Fibroblast of lung (primary cell): ENCODE results near the gene RDH16. TPM values are rescaled to one million over a fixed set of nuclear protein-coding genes. Genes with fewer than 3 reads are reported as not detected.

Source experiments
- DNase-seq, 2 donors: peaks; one replicate each; pipeline versions ENCODE4 v3.0.0 to v3.0.0-alpha.2; 2010; ENCODE audit warnings: low read depth in 2 of 2
- H2AFZ ChIP-seq: 2 replicates; pipeline ENCODE4 v1.5.1; 2012; ENCODE audit warnings: low read length, control low read depth, inconsistent platforms
- H3K27ac ChIP-seq: 2 replicates; pipeline ENCODE4 v1.5.1; 2011; ENCODE audit warnings: low read length, control low read depth; ENCODE audit not compliant: insufficient read depth
- H3K27me3 ChIP-seq: 2 replicates; pipeline ENCODE4 v1.5.1; 2011; ENCODE audit warnings: mild to moderate bottlenecking, low read length; ENCODE audit not compliant: control insufficient read depth, insufficient read depth
- H3K36me3 ChIP-seq: 2 replicates; pipeline ENCODE4 v1.5.1; 2011; ENCODE audit warnings: low read length; ENCODE audit not compliant: control insufficient read depth, insufficient read depth
- H3K4me1 ChIP-seq: 2 replicates; pipeline ENCODE4 v1.5.1; 2011; ENCODE audit warnings: low read length; ENCODE audit not compliant: control insufficient read depth, insufficient read depth; ENCODE audit errors: extremely low read depth
- H3K4me2 ChIP-seq: 2 replicates; pipeline ENCODE4 v1.5.1; 2011; ENCODE audit warnings: low read length, control low read depth; ENCODE audit not compliant: insufficient read depth; ENCODE audit errors: extremely low read depth
- H3K4me3 ChIP-seq, 4 experiments: fragments of 200-600 bp in 1 of 4; sonication (generic) in 1 of 4; replicated peaks in 1 of 4; 2 replicates each; pipeline ENCODE4 v1.5.1; 2011 to 2016; ENCODE audit warnings: low read length in 4 of 4, low read depth in 3 of 4, mild to moderate bottlenecking in 3 of 4, control low read depth in 2 of 4, inconsistent platforms in 1 of 4, mixed read lengths in 1 of 4; ENCODE audit not compliant: insufficient read depth in 1 of 4; ENCODE audit errors: control extremely low read depth in 1 of 4
- H3K79me2 ChIP-seq: 2 replicates; pipeline ENCODE4 v1.5.1; 2012; ENCODE audit warnings: mild to moderate bottlenecking, low read length, inconsistent platforms; ENCODE audit not compliant: control insufficient read depth, insufficient read depth
- H3K9ac ChIP-seq: 2 replicates; pipeline ENCODE4 v1.5.1; 2011; ENCODE audit warnings: mild to moderate bottlenecking, low read length, control low read depth; ENCODE audit not compliant: insufficient read depth
- H3K9me3 ChIP-seq: 2 replicates; pipeline ENCODE4 v1.5.1; 2012; ENCODE audit warnings: low read depth, low read length; ENCODE audit not compliant: control insufficient read depth, insufficient read depth
- H4K20me1 ChIP-seq: 2 replicates; pipeline ENCODE4 v1.5.1; 2011; ENCODE audit warnings: low read length; ENCODE audit not compliant: control insufficient read depth, insufficient read depth; ENCODE audit errors: extremely low read depth
- CTCF ChIP-seq, 2 donors: IDR thresholded peaks in 1 of 2; conservative IDR thresholded peaks in 1 of 2; 1 replicate in 1 of 2; 2 replicates in 1 of 2; pipeline ENCODE4 v1.5.1; 2011 to 2012; ENCODE audit warnings: low read length in 2 of 2, control low read depth in 1 of 2, inconsistent platforms in 1 of 2, low read depth in 1 of 2, mild to moderate bottlenecking in 1 of 2
- EZH2 ChIP-seq: IDR thresholded peaks from 2 replicates; pipeline ENCODE4 v1.5.1; 2012; ENCODE audit warnings: low read length, control low read depth, mild to moderate bottlenecking; ENCODE audit errors: missing control alignments
- polyA plus RNA-seq, 2 donors: library from polyadenylated mRNA; depleted of rRNA in 1 of 2; stranded (reverse) in 1 of 2; unstranded in 1 of 2; fragments of >200 nt; gene quantifications; 2 replicates each; pipeline ENCODE4 v1.2.1, GENCODE V29; 2011 to 2012; ENCODE audit warnings: missing spikeins in 1 of 2
- total RNA-seq: library from RNA; depleted of rRNA; stranded (reverse); fragments of >200 nt; gene quantifications from 2 replicates; pipeline ENCODE4 v1.2.1, GENCODE V29; 2014

The RDH16 gene
- total and polyA plus RNA-seq, 2 donors (not counting 1 experiment from before 2014, with no cell fraction given), result 0.17 TPM; not detected in 1

DNA sequence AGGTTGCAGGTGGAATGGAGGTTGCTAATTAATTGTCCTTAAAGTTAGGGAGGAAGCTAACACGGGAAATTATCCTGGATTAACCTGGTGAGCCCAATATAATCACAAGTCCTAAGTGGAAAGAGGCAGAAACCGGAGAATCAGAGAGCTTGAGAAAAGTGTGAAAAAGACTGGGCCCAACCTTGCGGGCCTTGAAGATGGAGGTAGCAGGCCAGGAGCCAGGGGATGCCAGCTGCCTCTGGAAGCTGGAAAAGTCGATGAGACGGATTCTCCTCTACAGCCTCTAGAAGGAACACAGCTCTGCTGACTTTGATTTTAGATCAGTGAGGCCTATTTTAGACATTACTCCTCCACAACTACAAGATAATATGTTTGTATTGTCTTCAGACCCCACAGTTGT, 25.3 kb downstream of the RDH16 start:
- Histone ChIP-seq H3K4me1 (no peaks in the 10 kb centered on the region), H4K20me1 (no peaks in the 10 kb centered on the region), H3K9me3 (no peaks in the 10 kb centered on the region), H3K9ac (no peak overlapping the region), H3K4me3 (no peak overlapping the region), H3K27me3 (peaks cover 3% of the 10 kb centered on the region), H3K36me3 (no peaks in the 10 kb centered on the region), H2AFZ (no peak overlapping the region), H3K79me2 (no peaks in the 10 kb centered on the region), H3K27ac (no peak overlapping the region), H3K4me2 (no peak overlapping the region)
- no peak for DNase-seq
- no peak for TF ChIP-seq CTCF (conservative IDR thresholded peaks at IDR 0.05 in 1 of 2, IDR thresholded peaks at IDR 0.05 in 1 of 2; ENCODE audit: low read depth in 1 of 2, low read length in 2 of 2)
- TF ChIP-seq EZH2, result no peak

DNA sequence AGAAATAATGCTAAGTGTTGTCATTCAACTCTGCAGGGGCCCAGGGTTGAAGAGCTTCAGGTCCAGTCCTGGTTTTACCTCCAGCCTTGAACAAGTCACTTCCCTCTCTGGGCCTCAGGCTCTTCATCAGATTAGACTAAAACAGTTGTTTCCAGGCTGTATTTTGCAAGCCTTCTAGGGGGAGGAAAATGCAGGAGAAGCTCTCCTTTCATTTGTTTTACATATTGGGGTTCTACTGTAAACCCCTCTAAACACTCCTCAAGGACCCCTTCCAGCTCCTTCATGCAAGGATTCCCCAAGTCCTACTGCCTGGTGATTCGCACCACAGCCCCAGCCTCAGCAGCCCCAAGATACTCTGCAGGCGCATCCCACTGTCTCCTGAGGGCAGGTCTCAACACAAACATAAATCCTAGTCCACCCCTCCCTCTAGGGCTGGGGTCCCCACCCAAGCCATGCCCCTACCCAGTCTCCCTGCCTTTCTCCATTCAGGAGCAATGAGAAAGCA, 25.9 kb downstream of the RDH16 start:
- no peaks in the 10 kb centered on the region for H3K27me3 ChIP-seq
- peak; percentile 50 to 58 for DNase-seq

GRCh38 chr12:56930241-56930640, 27.2 kb downstream of the RDH16 start:
- no peaks in the 10 kb centered on the region for H3K36me3 ChIP-seq
- TF ChIP-seq EZH2 (no peak), CTCF (conservative IDR thresholded peaks at IDR 0.05 in 1 of 2, IDR thresholded peaks at IDR 0.05 in 1 of 2; ENCODE audit: low read depth in 1 of 2, low read length in 2 of 2) (no peak)
- no peaks in the 10 kb centered on the region for H3K4me1 ChIP-seq
- H3K27ac ChIP-seq, result no peak overlapping the region
- H3K79me2 ChIP-seq, result no peaks in the 10 kb centered on the region
- H3K9ac ChIP-seq, result no peak overlapping the region
- peaks cover 4% of the 10 kb centered on the region for H3K27me3 ChIP-seq
- no peak for DNase-seq
- H3K4me2 ChIP-seq, result no peak overlapping the region
- no peaks in the 10 kb centered on the region for H4K20me1 ChIP-seq
- no peak overlapping the region for H2AFZ ChIP-seq
- H3K4me3 ChIP-seq, result no peak overlapping the region
- H3K9me3 ChIP-seq, result no peaks in the 10 kb centered on the region

More for the DNA sequence above, 25.9 kb downstream of the RDH16 start:
- Histone ChIP-seq H3K4me1 (no peaks in the 10 kb centered on the region), H3K9me3 (no peaks in the 10 kb centered on the region), H3K4me2 (no peak overlapping the region), H3K79me2 (no peaks in the 10 kb centered on the region), H3K36me3 (no peaks in the 10 kb centered on the region), H4K20me1 (no peaks in the 10 kb centered on the region), H2AFZ (no peak overlapping the region), H3K9ac (no peak overlapping the region), H3K4me3 (no peak overlapping the region), H3K27ac (no peak overlapping the region)
- TF ChIP-seq CTCF (conservative IDR thresholded peaks at IDR 0.05 in 1 of 2, IDR thresholded peaks at IDR 0.05 in 1 of 2; ENCODE audit: low read depth in 1 of 2, low read length in 2 of 2) (no peak), EZH2 (no peak)
